DMS 273 treated with DMSO at 0.1 percent for 48 hours (cell line): ENCODE results near the gene AKR1C1.
"Not testable (repeated sequence)": the region's sequence is repeated elsewhere in the genome, so short reads cannot be mapped to it uniquely, and the experiment has no call there.

ENCODE experiments used
- DNase-seq: peaks from one replicate; lab custom pipeline; 2025; lab: John Stamatoyannopoulos, UW

Gene AKR1C1

DNA sequence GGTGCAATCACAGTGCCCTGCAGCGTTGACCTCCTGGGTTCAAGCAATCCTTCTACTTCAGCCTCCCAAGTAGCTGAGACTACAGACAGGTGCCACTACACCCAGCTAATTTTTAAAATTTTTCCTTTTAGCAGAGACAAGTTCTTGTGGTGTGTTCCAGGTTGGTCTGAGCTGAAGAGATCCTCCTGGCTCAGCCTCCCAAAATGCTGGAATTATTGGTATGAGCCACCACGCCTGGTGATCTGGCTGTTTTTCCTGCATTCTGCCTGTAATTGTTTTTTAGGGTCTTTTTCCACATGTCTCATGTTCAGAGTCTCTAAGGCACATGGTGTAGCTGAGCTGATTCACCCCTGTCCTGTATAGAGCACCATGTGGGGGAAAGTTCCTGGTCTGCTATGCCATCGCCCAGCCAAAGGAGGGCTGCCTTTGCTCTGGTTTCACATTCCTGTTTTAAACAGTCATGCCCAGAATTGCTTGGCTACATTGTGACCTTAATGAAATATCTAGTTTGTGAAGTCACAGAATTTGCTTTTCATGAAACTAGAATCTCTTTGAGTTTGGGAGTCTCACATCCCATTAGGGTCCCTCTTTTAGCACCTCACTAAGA, 55.6 kb downstream of the AKR1C1 start:
- DNase-seq, result not testable (repeated sequence)

DNA sequence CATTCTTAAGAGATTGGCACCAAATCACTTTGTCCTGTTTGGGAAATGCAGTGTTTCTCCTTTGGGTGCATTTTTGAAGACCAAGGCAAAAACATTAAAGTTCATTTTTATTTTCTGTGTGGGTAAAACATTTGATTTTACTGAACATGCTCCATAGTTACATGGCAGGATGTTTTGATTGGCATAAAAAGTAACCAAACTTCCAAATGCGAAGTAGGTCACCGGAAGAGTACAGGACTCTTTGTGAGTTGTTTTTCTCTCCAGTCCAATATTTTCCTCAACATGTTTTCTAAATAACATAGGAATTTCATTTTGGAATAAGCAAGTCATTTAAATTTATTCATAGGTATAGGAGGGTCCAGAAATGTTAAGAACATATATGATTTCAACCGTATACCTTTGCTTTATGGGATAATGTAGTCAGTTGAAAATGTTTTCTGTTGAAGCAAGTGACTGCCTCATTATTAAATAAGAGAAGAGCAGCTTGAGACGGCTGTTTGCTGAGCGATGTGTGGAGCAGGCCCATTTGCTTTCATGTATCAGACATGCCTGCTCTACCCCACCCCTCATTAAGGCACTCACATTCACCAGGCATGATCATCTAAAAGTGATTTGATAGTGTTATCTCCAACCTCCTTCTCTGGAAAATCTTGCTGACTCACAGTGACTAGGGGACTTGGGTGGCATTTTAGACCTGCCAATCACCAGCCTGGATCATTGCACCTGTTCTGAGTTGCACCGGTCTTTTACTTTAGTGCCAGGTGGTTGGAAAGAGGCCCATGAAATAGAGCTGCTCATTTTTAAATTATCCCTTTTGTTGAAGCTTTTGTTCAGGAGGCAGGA, 56.8 kb downstream of the AKR1C1 start:
- DNase-seq, result not testable (repeated sequence)

DNA sequence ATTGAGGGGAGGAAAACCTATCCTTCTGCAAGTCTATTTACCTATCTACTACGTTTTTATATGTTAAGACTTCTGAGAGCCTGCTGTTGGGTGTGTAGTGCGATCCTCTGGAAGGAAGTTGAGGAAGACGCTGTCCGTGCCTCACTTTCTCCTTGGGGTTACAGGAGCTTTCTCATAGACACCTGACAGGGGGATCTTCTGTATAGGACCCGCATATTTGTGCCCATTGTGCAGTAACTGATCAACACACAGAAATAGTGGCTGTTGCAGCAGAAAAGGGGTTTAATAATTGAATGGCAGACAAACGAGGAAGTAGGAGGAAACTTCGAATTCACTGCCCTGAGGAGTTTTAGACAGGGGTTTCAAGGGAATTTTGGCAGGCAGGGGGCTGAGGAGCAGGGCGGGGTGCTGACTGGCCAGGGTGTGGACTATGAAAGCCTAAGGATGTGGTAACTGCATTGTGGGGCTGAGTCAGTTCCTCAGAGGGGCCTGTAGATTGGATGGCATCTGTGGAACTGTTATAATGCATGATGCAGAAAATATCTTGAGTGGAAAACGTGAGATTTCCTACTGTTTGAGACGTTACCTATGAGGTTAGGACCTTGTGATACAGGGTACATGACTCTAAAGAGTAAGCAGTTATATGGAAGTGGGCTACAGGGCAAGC, 58.5 kb downstream of the AKR1C1 start:
- not testable (repeated sequence) for DNase-seq

DNA sequence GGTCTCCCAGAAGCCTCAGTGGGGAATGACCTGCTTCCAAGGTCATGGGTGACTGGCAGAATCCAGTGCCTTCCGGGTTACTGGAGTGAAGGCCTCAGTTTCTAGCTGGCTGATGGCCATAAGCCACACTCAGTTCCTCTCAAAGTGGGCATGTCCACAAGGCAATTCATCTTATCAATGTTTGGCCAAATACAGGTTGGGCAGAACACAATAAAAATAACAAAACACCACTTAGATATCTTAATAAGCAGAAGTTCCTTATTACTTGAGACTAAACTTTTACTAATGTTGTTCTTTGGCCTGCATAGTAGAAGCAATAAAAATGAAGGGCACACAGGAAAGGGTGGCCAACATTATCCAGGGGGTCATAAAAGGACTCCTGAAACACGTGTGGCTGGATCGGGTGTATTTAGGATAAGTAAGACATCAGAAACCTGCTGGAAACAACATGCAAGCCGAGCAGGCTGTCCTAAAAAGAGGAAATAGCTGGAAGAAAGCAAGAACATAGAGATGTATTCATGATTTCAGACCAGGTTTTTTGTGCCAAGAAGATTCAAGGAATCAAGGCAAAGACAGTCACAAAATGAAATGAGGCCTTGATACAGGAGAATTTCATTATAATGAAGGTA, 60.1 kb downstream of the AKR1C1 start:
- no peak for DNase-seq

DNA sequence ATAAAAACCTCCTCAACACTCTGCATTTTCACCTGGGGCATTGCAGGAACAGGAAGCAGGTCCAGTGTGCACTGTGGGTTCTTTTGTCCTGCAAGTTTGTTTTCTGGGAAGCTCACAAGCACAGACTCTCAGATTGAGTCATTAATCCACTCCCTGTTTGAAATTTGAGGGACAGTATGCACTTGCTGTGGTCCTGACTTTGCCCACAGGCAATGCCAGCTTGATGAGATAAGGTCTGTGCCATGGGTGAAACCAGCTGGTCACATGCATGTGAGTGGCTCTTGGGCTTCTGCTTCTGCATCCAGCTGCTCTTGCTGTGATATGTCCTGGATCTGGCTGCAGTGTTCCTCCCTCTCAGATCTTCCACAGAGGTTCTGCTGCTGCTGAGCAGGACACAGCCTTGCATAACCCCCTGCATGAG, 62.3 kb downstream of the AKR1C1 start:
- DNase-seq, result not testable (repeated sequence)

DNA sequence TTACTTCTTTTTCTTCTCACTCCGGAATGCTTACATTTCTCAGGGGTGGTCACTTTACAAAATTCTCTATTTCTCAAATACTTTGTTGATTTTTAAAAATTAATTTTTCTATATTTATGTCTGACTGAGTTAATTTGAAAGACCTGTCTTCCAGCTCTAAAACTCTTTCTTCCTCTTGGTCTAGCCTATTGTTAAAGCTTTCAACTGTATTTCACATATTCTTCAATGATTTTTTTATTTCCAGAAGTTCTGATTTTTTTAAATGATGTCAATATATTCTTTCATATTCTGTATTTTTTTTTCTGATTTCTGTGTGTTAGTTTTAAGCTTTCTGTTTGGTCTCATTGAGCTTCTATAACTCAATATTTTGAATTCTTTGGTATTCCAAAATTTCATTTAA, 67.8 kb downstream of the AKR1C1 start:
- DNase-seq, result no peak

DNA sequence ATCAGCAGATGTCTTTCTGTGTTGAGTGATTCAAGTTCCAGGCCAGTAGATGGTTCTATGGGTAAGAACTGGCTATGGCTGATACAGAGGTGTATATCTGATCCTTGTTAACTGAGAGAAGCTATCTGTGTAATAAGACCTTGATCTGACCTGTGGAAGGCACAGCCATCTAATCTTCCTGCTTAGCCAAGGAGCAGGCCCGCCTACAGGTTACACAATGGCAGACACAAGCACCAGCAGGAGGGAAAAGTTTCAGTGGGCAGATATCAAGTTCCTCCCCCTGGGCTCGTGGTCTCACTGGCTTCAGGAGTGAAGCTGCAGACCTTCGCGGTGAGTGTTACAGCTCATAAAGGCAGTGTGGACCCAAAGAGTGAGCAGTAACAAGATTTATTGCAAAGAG, 68.4 kb downstream of the AKR1C1 start:
- DNase-seq, result not testable (repeated sequence)

DNA sequence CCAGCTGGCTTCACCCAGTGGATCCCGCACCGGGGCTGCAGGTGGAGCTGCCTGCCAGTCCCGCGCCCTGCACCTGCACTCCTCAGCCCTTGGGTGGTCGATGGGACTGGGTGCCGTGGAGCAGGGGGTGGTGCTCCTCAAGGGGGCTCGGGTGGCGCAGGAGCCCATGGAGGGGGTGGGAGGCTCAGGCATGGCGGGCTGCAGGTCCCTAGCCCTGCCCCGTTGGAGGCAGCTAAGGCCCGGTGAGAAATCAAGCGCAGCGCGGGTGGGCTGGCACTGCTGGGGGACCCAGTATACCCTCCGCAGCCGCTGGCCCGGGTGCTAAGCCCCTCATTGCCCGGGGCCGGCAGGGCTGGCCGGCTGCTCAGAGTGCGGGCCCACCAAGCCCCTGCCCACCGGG, 69.2 kb downstream of the AKR1C1 start:
- DNase-seq, result not testable (repeated sequence)
